Right lobe of liver (tissue), 6 donors: ENCODE data around the gene RCAN2. TPM values are rescaled to one million over a fixed set of nuclear protein-coding genes. Genes with fewer than 3 reads are reported as not detected.

Experiments used
- ATAC-seq, 4 donors: fragments of 200-7000 bp; cut with Tn5 transposase; one replicate each; pipeline ENCODE4 v1.9.1; 2020; ENCODE audit warnings: mild to moderate bottlenecking in 4 of 4, moderate library complexity in 4 of 4
- DNase-seq, 3 donors: peaks; one replicate each; pipeline ENCODE4 v3.0.0-alpha.2; 2020
- H3K27ac ChIP-seq, 3 donors: fragments of 200-600 bp; one replicate each; pipeline ENCODE4 v1.8.0; 2022
- H3K27me3 ChIP-seq, 2 donors: fragments of 200-600 bp; one replicate each; pipeline ENCODE4 v1.8.0; 2022
- H3K36me3 ChIP-seq, 4 donors: fragments of 200-600 bp; sonication (generic) in 1 of 4; one replicate each; pipeline versions ENCODE4 v1.5.1 to v1.8.0; 2017 to 2022; ENCODE audit warnings: control low read depth in 1 of 4
- H3K4me1 ChIP-seq, 4 donors: fragments of 200-600 bp; sonication (generic) in 1 of 4; one replicate each; pipeline versions ENCODE4 v1.5.1 to v1.8.0; 2017 to 2022; ENCODE audit warnings: control low read depth in 1 of 4
- H3K4me3 ChIP-seq, 3 donors: fragments of 200-600 bp; one replicate each; pipeline ENCODE4 v1.8.0; 2022
- H3K9me3 ChIP-seq, 4 donors: fragments of 200-600 bp; sonication (generic) in 1 of 4; one replicate each; pipeline versions ENCODE4 v1.5.1 to v1.8.0; 2017 to 2022; ENCODE audit warnings: control low read depth in 1 of 4
- POLR2A ChIP-seq: fragments of 450-650 bp; IDR thresholded peaks from one replicate; pipeline ENCODE4 v1.6.1; 2017; ENCODE audit warnings: antibody characterized with exemption, mild to moderate bottlenecking
- WGBS: methylation state at CpG from one replicate; pipeline ENCODE4 v1.1.6; 2018; ENCODE audit warnings: low coverage, low lambda C conversion rate; ENCODE audit not compliant: insufficient coverage; ENCODE audit errors: missing lambda C conversion rate; 5-methylcytosine and 5-hydroxymethylcytosine counted together
- intact Hi-C, 2 donors: fragments of 100-400 bp; cut with DNase I; formaldehyde crosslinking; loops; one replicate each; pipeline versions ENCODE4 v1.11.2 to v1.14.1; 2022
- total RNA-seq, 6 experiments: library from RNA; depleted of rRNA in 2 of 6; stranded (reverse); fragments of >200 nt in 2 of 6; fragmentation: NEBNext Ultra II Directional in 3 of 6; extraction: Animal tissue kit (Norgen Biotek cat#: 25700) in 3 of 6; gene quantifications; one replicate each; pipeline versions ENCODE4 v1.1.0 to v1.2.4, GENCODE V29; 2016 to 2023
- TF ChIP-seq, protein P1 (sequence below), 4 donors: fragments of 200-600 bp in 3 of 4; fragments of 450-650 bp in 1 of 4; IDR thresholded peaks; one replicate each; pipeline versions ENCODE4 v1.5.1 to v1.8.0; 2016 to 2022; ENCODE audit warnings: antibody characterized with exemption in 4 of 4, mild to moderate bottlenecking in 2 of 4
- donor health status: DM: no; HTN: yes; CAD: no.
- donor health status: DM: no; HTN: no; CAD: no.
- donor health status: DM: no; HTN: no; CAD: no.
- donor health status: DM: no; HTN: yes; CAD: no.
- donor health status: DM: no; HTN: yes; CAD: no.

RCAN2 gene
- total RNA-seq, 6 experiments from 2014 or later: 0.77 to 4.5 (median 1.9) TPM

DNA sequence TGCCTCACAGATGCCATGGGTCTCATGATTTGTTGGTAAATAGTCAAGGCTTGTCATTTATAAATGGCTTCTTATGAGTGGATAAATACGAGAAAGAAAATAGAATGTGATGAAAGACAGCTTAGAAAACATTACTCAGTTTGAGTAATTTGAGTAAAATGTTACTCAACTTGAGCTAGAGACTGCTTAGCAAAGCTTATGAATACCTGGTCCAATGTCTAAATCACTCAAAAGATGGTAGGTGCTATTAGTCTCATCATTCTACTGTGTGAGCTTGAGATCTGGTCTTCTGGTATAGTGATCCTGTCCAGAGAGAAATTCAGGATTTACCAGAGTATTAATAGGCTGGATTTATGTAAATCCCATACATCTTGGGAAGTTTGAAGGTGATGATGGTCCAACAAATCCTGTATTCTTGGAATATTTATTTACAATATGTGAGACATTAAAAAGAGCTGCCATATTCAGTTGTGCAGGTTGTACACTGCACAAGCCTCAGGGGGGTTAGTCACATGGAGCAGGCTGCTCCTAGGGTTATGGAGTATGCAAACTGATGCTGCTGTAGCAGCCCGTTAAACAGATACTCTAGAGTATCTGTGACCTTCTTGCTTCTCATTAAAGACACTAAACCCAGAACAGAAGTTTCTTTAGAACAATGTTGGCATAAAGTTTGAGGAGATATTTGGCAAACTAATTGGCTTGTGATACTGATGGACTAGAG is 112.9 kb downstream of the RCAN2 start:
- no peaks in the 10 kb centered on the region for H3K36me3 ChIP-seq
- no peaks in the 10 kb centered on the region for H3K9me3 ChIP-seq
- ATAC-seq (no peak), DNase-seq (no peak)
- no peak overlapping the region for H3K27ac ChIP-seq
- TF ChIP-seq, protein P1, sequence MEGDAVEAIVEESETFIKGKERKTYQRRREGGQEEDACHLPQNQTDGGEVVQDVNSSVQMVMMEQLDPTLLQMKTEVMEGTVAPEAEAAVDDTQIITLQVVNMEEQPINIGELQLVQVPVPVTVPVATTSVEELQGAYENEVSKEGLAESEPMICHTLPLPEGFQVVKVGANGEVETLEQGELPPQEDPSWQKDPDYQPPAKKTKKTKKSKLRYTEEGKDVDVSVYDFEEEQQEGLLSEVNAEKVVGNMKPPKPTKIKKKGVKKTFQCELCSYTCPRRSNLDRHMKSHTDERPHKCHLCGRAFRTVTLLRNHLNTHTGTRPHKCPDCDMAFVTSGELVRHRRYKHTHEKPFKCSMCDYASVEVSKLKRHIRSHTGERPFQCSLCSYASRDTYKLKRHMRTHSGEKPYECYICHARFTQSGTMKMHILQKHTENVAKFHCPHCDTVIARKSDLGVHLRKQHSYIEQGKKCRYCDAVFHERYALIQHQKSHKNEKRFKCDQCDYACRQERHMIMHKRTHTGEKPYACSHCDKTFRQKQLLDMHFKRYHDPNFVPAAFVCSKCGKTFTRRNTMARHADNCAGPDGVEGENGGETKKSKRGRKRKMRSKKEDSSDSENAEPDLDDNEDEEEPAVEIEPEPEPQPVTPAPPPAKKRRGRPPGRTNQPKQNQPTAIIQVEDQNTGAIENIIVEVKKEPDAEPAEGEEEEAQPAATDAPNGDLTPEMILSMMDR (IDR thresholded peaks at IDR 0.05): no peak
- TF ChIP-seq POLR2A: no peak
- peaks cover 0 to 49% (median 18%) of the 10 kb centered on the region in 4 donors for H3K4me1 ChIP-seq
- H3K4me3 ChIP-seq: no peak overlapping the region
- no peaks in the 10 kb centered on the region for H3K27me3 ChIP-seq
- intact Hi-C loops: no loop called here
- 54% methylated on average over 2 of the region's 2 CpGs for WGBS

DNA sequence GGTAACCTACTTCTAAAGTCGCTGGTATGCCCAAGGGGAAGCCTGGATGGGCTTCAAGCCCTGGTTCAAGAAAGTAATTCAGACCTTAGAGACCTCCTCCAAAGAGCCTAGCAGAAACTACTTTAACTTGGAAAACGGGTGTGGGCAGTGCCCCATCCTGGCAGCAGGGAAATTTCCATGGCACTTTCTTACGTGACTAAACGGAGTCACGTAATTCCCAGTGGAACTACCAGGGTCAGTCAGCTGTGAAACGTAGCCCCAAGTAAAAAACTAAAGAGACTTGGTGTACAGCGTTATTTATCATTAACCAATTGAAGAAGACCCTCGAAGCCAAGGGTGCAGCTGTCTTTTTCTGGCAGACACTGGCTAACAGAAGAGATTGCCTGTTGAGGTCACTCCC is 114.0 kb downstream of the RCAN2 start:
- ATAC-seq: no peak
- H3K4me3 ChIP-seq: no peak overlapping the region
- intact Hi-C loops: no loop called here

DNA sequence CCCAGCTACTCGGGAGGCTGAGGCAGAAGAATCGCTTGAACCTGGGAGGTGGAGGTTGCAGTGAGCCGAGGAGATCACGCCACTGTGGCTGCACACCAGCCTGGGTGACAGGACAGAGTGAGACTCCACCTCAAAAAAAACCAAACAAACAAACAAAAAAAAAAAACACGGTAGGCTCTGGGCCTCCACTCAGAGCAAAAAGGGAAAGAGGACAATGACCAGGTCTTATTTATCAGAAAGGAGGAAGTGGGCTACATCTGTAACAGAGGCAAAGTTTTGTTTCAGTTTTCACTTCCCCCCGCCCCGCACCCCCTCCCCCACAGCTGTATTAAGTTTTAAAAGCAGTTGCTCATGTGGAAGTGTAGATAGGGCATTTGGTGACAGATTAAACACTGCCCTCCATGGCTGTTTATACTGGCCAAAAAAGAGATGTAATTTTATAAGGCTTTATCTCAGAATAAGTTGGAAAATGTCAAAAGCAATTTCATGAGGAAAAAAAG is 114.6 kb downstream of the RCAN2 start:
- Histone ChIP-seq H3K27me3 (no peaks in the 10 kb centered on the region), H3K27ac (no peak overlapping the region), H3K4me1 (peaks cover 0 to 37% (median 15%) of the 10 kb centered on the region in 4 donors), H3K36me3 (no peaks in the 10 kb centered on the region), H3K9me3 (no peaks in the 10 kb centered on the region), H3K4me3 (no peak overlapping the region)
- peak in 3 of 4 donors; percentile 5 to 22 (median 19) for ATAC-seq
- no peak for DNase-seq
- TF ChIP-seq, protein P1 (IDR thresholded peaks at IDR 0.05): no peak
- TF ChIP-seq POLR2A: no peak
- intact Hi-C loops: no loop called here
- 44% methylated on average over 5 of the region's 7 CpGs for WGBS

More for the DNA sequence above, 114.0 kb downstream of the RCAN2 start:
- Histone ChIP-seq H3K36me3 (no peaks in the 10 kb centered on the region), H3K9me3 (no peaks in the 10 kb centered on the region), H3K4me1 (peaks cover 0 to 43% (median 18%) of the 10 kb centered on the region in 4 donors), H3K27ac (no peak overlapping the region), H3K27me3 (no peaks in the 10 kb centered on the region)
- no peak for DNase-seq
- no peak for TF ChIP-seq POLR2A
- TF ChIP-seq, protein P1 (IDR thresholded peaks at IDR 0.05): no peak
- WGBS: 77% methylated on average over 7 of the region's 8 CpGs

DNA sequence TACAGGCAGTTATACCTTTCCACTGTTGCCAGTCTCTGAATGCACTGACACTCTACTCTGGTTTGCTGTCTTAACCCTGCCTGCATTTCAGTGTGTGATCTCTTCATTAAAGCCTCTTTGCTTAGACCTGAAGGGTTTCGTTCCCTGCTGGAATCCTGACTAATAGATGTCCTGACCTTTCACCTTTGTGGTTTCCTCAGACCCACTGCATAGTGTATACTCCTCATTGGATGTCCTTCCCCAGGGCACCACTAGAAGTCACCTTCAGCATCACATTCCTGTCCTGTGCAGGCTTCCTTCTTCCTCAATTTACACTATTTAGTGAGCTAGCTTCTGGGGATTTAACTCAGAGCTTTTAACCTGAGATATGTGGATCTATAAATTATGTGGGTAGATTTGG is 120.6 kb downstream of the RCAN2 start:
- H3K4me3 ChIP-seq: no peak overlapping the region
- DNase-seq (no peak), ATAC-seq (no peak)
- intact Hi-C loops: no loop called here
- no peaks in the 10 kb centered on the region for H3K9me3 ChIP-seq
- TF ChIP-seq, protein P1 (IDR thresholded peaks at IDR 0.05): no peak
- TF ChIP-seq POLR2A: no peak
- no peaks in the 10 kb centered on the region for H3K36me3 ChIP-seq
- 78% methylated on average over 1 of the region's 1 CpG for WGBS
- no peaks in the 10 kb centered on the region for H3K27me3 ChIP-seq
- no peak overlapping the region for H3K27ac ChIP-seq
- no peaks in the 10 kb centered on the region for H3K4me1 ChIP-seq
